ENCODE data around the gene CRYL1. TPM values are rescaled to one million over a fixed set of nuclear protein-coding genes. Genes with fewer than 3 reads are reported as not detected.

CRYL1 gene
- total and polyA plus RNA-seq, 7 donors, result 6.4 to 18.5 (median 12.9) TPM

DNA sequence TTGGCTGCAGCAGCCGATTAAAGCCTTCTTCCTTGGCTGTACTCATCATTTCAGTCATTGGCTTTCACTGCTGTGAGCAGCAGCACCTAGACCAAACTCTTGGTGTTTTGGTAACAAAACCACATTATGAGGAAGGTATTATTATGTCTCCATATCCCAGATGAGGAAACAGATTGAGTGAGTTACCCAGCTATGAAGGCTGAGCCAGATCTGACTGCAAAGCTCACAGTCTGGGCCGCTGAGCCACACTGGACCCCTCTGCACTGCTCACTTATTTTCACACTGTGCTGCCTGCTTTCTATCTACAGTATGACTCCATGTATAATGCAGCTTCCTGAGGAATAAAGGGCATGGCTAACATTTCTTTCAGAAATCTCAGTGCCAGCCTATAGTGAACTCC is 24.5 kb downstream of the CRYL1 start:
- H3K36me3 ChIP-seq (ENCODE audit: insufficient read depth in 1 of 2, low read depth in 1 of 2), result peaks cover 0 to 2% of the 10 kb centered on the region in 2 donors
- H3K9me3 ChIP-seq, result no peaks in the 10 kb centered on the region
- H3K4me3 ChIP-seq, result no peak overlapping the region
- H3K27me3 ChIP-seq (ENCODE audit: insufficient read depth in 3 of 3, low read length in 2 of 3), result no peaks in the 10 kb centered on the region
- intact Hi-C loops (cut with DNase I), result no loop called here
- no peaks in the 10 kb centered on the region for H3K4me1 ChIP-seq
- TF ChIP-seq, protein P1, sequence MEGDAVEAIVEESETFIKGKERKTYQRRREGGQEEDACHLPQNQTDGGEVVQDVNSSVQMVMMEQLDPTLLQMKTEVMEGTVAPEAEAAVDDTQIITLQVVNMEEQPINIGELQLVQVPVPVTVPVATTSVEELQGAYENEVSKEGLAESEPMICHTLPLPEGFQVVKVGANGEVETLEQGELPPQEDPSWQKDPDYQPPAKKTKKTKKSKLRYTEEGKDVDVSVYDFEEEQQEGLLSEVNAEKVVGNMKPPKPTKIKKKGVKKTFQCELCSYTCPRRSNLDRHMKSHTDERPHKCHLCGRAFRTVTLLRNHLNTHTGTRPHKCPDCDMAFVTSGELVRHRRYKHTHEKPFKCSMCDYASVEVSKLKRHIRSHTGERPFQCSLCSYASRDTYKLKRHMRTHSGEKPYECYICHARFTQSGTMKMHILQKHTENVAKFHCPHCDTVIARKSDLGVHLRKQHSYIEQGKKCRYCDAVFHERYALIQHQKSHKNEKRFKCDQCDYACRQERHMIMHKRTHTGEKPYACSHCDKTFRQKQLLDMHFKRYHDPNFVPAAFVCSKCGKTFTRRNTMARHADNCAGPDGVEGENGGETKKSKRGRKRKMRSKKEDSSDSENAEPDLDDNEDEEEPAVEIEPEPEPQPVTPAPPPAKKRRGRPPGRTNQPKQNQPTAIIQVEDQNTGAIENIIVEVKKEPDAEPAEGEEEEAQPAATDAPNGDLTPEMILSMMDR (IDR thresholded peaks at IDR 0.05), result no peak
- no peak overlapping the region for H3K27ac ChIP-seq
- DNase-seq (no peak), ATAC-seq (no peak)
- WGBS, 3 donors, result 88 to 91% (median 91%) methylated on average over 2 of the region's 2 CpGs

DNA sequence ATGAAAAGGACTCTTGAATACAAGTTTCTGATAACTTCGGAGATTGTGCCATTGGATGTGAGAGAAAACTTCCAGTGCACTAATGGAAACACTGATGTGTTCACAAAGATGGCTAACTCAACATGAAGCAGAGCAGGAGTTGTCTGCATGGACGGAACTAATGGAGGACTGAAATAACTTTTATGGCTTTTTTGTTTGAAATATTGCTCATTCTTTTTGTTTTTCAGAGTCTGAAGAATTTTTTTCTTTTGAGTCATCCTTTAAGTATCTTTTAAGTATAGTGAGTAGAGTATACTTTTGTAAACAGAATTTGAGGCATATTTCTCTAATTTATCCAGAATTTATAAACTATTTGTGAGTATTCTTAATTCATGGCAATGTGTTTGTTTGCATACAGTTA is 25.7 kb downstream of the CRYL1 start:
- intact Hi-C loops (cut with DNase I), result loop anchor here (5.0 to 10.0 kb wide), 5 partner anchors 82 to 427 kb away; partner anchors contain the start of gene IL17D (in 1 of the 2)
- no peaks in the 10 kb centered on the region for H3K9me3 ChIP-seq
- ATAC-seq, result no peak
- peaks cover 0 to 2% of the 10 kb centered on the region in 2 donors for H3K36me3 ChIP-seq (ENCODE audit: insufficient read depth in 1 of 2, low read depth in 1 of 2)
- H3K27me3 ChIP-seq (ENCODE audit: insufficient read depth in 3 of 3, low read length in 2 of 3), result no peaks in the 10 kb centered on the region
- no peak overlapping the region for H3K27ac ChIP-seq
- DNase-seq, result no peak
- TF ChIP-seq, protein P1 (IDR thresholded peaks at IDR 0.05), result no peak
- 94 to 97% (median 95%) methylated on average over 2 of the region's 2 CpGs for WGBS, 3 donors
- no peak overlapping the region for H3K4me3 ChIP-seq
- no peaks in the 10 kb centered on the region for H3K4me1 ChIP-seq

DNA sequence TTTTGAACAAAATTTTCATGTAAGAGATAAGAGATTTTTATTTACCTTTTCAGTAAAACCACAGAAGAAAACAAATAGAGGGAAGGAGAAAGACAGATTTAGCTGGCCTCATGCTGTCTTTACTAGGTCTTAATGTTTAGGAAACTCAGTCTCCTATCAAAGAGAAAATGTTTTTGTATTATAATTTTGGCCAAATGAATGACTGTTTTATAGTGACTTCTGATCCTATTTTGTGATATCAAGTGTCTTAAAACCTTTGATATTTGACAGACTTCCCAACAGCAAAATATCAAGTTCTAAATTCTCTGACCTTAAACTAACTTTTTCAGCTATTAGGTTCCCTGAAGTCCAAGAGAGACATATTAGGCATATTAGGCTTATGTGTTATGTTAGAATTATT is 27.0 kb downstream of the CRYL1 start:
- DNase-seq, result no peak
- TF ChIP-seq, protein P1 (IDR thresholded peaks at IDR 0.05), result no peak
- Histone ChIP-seq H3K9me3 (no peaks in the 10 kb centered on the region), H3K36me3 (ENCODE audit: insufficient read depth in 1 of 2, low read depth in 1 of 2) (peaks cover 0 to 2% of the 10 kb centered on the region in 2 donors), H3K4me3 (no peak overlapping the region), H3K4me1 (no peaks in the 10 kb centered on the region), H3K27me3 (ENCODE audit: insufficient read depth in 3 of 3, low read length in 2 of 3) (no peaks in the 10 kb centered on the region), H3K27ac (no peak overlapping the region)
- no peak for ATAC-seq
- intact Hi-C loops (cut with DNase I), result loop anchor here (5.0 to 10.0 kb wide), 5 partner anchors 84 to 429 kb away; partner anchors contain the start of gene IL17D (in 1 of the 2)

DNA sequence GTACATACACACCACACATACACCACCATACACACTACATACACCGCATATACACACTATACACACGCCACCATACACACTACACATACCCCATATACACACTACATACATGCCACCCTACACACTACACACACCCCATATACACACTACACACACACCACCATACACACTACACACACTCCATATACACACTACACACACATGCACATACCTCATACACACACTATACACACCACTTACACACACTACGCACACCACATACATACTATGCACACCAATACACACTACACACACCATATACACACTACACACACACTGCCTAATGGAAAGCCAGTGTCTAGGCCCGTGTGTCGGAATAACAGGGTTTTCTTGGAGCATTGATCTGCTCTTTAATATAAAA is 27.5 kb downstream of the CRYL1 start:
- intact Hi-C loops (cut with DNase I), result loop anchor here (5.0 to 10.0 kb wide), 5 partner anchors 84 to 429 kb away; partner anchors contain the start of gene IL17D (in 1 of the 2)
- TF ChIP-seq, protein P1 (IDR thresholded peaks at IDR 0.05), result no peak
- H3K4me1 ChIP-seq, result no peaks in the 10 kb centered on the region
- no peak overlapping the region for H3K4me3 ChIP-seq
- ATAC-seq, result no peak
- no peak overlapping the region for H3K27ac ChIP-seq
- no peaks in the 10 kb centered on the region for H3K27me3 ChIP-seq (ENCODE audit: insufficient read depth in 3 of 3, low read length in 2 of 3)
- no peaks in the 10 kb centered on the region for H3K9me3 ChIP-seq
- 57 to 69% (median 68%) methylated on average over 5 of the region's 5 CpGs for WGBS, 3 donors
- no peak for DNase-seq
- peaks cover 0 to 1% of the 10 kb centered on the region in 2 donors for H3K36me3 ChIP-seq (ENCODE audit: insufficient read depth in 1 of 2, low read depth in 1 of 2)

Data from psoas muscle (tissue), 8 donors.